ENCODE data around the gene MIB2. TPM values are rescaled to one million over a fixed set of nuclear protein-coding genes. Genes with fewer than 3 reads are reported as not detected.
A peak's percentile ranks its signal among the peaks of the same experiment; 100 is the strongest.
"Not testable (repeated sequence)": the region's sequence is repeated elsewhere in the genome, so short reads cannot be mapped to it uniquely, and the experiment has no call there.

Gene MIB2
- total RNA-seq, 1 experiment from 2014 or later, result 22.7 TPM

DNA sequence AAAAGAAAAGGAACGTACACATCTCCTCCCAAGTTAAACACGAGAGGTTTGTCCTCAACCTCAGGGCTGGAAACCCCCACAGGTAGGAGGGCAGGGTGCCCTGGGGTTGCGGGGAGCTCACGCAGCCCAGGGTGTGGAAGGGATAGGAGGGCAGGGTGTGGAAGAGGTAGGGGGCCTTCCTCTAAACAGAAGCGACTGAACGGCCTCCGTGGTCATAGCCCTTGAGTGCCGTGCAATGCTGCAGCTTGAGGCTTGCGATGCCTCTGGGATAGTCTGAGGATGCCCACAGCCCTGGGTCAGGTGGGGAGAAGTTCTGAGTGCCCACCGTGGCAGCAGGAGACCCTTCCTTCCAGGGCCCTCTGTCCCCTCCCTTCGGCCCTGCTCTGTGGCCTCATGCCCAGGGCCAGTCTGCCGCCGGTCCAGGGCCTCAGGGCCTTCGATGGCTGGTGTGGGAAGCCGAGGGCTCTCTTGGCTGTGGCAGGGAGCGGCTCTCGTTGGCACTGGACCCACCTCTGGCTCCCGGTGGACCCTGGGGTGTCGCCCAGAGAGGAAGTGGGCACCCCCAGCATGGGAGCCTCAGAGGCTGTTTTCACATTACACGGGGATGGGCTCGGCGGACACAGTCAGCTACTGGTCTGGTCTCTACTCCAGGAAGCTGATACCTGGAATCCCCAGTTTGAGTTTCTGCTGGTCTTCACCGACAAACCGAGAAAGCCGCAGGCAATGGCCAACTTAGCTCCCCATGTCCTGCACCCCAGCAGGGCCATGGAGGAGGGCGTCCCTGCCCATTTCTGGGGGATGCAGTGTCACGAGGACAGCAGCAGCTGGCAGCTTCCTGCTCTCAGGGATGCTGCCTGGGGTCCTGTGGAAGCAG lies 49.9 kb downstream of the MIB2 start:
- no peak for DNase-seq (ENCODE audit: low read depth, low spot score)
- in situ Hi-C loops (cut with HindIII; ENCODE audit: low pct_unique_long_range_greater_than_20kb, low sequenced_read_pairs), result no loop called here

DNA sequence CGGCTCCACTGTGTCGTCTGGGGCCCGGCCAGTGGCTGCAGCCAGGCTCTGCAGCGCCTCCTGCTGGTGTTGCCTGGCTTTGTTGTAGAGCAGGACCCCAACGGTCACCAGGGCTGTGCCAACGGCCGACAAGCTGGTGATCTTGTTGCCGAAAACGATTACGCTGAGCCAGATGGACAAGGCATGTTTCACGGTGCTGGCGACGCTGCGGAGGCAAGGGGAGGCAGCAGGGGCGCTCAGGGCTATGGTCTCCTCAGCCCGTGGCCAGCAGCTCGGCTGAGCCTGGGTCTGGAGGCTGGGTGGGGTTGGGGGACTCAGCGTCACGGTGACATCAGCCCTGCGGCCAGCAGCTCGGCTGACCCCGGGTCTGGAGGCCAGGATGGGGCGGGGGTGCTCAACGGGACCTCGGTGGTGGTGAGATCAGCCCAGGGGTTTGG lies 50.5 kb downstream of the MIB2 start:
- peak; percentile 20 for DNase-seq (ENCODE audit: low read depth, low spot score)
- in situ Hi-C loops (cut with HindIII; ENCODE audit: low pct_unique_long_range_greater_than_20kb, low sequenced_read_pairs), result no loop called here

DNA sequence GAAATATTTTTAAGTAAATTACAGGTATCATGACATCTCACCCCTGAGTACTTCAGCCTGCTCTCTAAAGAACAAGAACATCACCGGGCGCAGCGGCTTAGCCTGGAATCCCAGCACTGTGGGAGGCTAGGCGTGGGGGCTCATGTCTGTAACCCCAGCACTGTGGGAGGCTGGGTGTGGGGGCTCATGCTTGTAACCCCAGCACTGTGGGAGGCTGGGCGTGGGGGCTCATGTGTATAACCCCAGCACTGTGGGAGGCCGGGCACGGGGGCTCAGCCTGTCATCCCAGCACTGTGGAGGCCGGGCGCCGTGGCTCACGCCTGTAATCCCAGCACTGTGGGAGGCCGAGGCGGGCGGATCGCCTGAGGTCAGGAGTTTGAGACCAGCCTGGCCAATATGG lies 51.2 kb downstream of the MIB2 start:
- DNase-seq (ENCODE audit: low read depth, low spot score), result no peak

DNA sequence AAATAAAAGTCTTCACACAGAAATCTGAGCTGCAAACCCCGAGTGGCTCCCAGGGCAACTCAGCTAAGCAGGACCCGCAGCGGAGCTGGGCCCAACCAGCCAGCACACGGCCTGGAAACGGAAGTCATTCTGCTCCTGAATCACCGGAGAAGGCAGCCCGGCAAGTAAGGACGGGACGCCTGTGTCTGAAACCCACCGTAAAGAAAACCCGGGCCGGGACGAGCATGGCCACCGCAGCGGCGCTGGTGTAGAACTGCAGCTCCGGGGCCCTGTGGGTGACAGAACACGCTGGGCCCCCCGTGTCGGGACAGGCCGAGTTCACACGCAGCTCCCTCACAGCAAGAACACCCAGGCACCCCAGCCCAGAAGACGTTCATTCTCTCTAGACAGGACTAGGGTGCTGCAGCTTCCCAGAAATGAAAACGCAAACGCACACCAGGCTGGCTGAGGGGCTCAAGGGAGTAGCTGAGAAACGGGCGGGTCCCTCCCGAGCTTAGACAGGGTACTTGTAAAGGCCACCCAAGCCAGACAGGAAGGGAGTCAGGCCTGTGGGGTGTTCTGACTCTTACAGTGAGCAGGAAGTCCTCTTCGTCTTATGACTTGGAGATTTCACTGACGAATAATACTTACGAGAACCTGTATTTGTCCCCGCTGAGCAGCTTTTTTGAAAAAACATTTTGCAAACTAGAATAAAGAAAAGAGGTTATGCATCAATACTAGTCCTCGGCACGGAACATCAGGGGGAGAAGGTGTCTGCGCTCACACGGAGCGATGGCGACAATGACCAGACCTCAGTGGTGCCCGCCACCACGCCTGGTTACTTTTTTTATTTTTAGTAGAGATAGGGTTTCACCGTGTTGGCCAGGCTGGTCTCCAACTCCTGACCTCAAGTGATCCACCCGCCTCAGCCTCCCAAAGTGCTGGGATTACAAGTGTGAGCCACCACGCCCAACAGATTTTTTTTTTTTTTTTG lies 54.5 kb downstream of the MIB2 start:
- in situ Hi-C loops (cut with HindIII; ENCODE audit: low pct_unique_long_range_greater_than_20kb, low sequenced_read_pairs), result no loop called here
- DNase-seq (ENCODE audit: low read depth, low spot score), result no peak

More for the DNA sequence above, 51.2 kb downstream of the MIB2 start:
- in situ Hi-C loops (cut with HindIII; ENCODE audit: low pct_unique_long_range_greater_than_20kb, low sequenced_read_pairs), result no loop called here

DNA sequence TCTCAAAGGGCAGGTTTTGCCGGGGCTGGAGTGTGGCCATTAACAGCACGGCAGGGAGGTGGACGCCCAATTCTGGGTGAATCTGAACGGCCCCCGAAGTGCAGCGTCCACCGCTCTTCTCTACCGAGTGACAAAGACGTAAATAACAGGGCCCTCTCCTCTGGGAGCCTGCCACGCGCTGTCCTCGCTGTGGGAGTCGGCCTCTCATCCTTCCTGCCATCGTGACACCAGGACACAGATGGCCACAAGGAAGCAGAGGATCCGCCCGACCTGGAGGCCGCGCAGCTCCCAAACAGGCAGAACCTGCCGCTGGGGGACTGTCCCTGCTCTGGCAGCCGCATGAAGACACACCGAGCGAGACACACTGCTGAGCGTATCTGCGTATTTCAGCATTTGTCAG lies 55.6 kb downstream of the MIB2 start:
- no peak for DNase-seq (ENCODE audit: low read depth, low spot score)
- in situ Hi-C loops (cut with HindIII; ENCODE audit: low pct_unique_long_range_greater_than_20kb, low sequenced_read_pairs), result no loop called here

DNA sequence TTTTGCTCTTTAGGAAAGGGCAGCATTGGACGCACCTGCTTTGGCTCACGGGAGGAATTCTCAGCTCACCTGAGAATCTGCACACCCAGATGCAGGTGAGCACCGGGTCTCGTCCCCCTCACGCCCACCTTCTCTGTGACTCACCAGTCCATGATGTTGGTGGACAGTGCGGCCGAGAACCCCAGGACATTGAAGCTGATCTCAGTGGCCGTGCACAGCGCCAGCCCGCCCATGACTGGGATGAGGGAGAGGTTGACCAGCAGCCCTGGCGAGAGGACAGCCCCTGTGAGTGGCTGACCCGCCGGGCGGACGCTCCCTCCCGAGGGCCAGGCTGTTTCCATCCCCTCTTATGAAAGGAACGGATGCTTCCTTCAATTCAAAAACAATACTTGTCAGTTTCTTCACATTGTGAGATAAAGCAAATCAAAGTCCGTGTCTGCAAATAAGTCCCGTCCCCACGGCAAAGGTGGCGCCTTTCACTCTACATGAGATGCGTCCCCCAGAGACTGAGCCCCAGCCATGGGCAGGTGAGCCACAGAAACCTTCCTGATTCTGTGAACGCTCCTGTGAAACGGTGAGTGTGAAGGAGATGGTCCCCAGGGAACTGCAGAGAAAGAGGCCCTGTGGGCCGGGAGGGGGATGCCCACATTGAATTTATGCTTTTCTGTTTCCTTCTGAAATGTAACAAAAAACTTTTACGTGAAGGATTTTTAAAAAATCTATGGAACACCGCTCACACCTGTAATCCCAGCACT lies 56.2 kb downstream of the MIB2 start:
- in situ Hi-C loops (cut with HindIII; ENCODE audit: low pct_unique_long_range_greater_than_20kb, low sequenced_read_pairs), result no loop called here

DNA sequence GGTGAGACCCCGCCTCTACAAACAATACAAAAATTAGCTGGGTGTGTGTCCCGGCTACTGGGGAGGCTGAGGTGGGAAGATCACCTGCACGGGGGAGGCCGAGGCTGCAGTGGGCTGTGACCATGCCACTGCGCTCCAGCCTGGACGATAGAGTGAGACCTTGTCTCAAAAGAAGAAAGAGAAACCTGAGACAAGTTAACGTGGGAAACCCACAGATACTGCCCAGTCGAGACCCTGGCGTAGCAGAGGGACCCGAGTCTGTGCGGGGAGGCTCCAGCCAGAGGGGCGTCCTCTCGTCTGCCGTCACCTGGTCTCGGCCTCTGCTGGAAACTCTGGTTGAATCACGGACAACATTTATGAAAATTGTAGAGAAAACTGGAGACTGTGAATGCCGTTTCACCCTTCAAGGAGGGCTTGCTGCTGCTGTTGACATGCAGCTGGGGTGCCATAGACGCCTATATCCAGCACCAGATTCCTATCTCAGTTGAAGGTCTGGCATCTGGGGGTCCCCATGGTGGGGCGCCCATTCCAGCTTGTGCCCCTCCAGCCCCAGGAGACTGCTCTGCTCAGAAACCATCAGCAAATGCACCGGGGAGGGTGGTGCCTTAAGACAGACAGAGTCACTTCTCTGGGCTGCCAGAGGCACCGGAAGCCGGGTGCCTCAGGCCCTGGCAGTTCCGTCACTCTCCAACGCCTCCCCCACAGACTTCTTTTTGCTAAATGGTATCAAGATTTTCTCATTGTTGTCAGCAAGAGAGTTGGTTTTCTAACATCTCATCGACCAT lies 57.1 kb downstream of the MIB2 start:
- in situ Hi-C loops (cut with HindIII; ENCODE audit: low pct_unique_long_range_greater_than_20kb, low sequenced_read_pairs), result no loop called here
- DNase-seq (ENCODE audit: low read depth, low spot score), result no peak

More for the DNA sequence above, 56.2 kb downstream of the MIB2 start:
- no peak for DNase-seq (ENCODE audit: low read depth, low spot score)

DNA sequence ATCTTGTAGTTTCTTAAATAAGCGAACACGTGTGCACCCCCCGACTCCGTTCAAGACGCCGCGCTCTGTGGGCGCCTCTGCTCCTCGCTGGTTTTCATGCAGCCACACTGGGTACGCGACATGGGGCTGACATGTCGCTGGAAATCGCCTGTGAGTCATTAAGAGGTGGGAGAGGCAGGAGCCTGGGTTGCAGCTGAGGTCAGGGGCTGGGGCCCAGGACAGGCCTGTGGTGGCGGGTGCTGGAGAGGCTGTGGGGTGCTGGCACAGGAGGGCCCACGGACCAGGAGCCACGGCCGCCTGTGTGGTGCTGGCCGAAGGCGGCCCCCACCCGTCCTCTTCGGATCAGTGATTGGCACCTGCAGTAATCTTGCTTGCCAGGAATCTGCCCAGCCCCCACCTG lies 59.5 kb downstream of the MIB2 start:
- in situ Hi-C loops (cut with HindIII; ENCODE audit: low pct_unique_long_range_greater_than_20kb, low sequenced_read_pairs); DNase-seq (ENCODE audit: low read depth, low spot score): not testable (repeated sequence)

DNA sequence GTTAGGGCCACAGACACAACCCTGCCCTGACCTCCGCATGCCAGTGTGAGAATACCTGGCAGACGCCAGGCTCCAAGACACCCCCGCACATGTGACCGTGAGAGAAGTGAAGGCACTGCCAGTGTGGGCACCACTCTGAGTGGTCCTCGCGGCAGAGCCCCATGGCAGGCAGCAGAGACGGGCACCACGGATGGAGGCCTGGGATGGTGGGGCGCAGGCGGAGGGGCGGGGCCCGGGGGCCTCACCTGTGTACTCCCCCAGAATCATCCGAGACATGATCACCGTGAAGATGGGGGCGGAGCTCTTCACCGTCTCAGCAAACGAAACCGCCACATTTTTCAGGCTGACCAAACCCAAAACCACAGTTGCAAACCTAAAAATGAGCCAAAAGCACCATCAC lies 59.9 kb downstream of the MIB2 start:
- DNase-seq (ENCODE audit: low read depth, low spot score); in situ Hi-C loops (cut with HindIII; ENCODE audit: low pct_unique_long_range_greater_than_20kb, low sequenced_read_pairs): not testable (repeated sequence)

DNA sequence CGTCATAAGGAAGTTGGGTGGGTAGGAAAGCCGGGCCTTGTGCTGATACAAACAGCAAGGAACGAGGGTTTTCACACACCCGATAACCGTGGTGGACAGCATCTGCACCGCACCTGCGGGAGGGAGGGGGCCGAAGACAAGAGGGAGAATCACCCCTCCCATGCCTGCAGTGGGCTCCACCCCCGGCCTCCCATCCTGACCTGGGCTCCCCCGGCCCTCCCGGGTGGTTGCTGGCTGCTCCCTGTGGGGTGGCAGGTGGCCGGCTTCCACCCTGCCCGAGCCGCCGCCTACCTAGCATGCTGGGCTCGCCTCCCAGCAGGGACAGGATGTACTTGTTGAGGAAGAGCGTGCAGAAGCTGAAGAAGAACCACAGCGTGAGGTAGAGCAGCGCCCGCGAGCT lies 60.8 kb downstream of the MIB2 start:
- in situ Hi-C loops (cut with HindIII; ENCODE audit: low pct_unique_long_range_greater_than_20kb, low sequenced_read_pairs), result not testable (repeated sequence)

DNA sequence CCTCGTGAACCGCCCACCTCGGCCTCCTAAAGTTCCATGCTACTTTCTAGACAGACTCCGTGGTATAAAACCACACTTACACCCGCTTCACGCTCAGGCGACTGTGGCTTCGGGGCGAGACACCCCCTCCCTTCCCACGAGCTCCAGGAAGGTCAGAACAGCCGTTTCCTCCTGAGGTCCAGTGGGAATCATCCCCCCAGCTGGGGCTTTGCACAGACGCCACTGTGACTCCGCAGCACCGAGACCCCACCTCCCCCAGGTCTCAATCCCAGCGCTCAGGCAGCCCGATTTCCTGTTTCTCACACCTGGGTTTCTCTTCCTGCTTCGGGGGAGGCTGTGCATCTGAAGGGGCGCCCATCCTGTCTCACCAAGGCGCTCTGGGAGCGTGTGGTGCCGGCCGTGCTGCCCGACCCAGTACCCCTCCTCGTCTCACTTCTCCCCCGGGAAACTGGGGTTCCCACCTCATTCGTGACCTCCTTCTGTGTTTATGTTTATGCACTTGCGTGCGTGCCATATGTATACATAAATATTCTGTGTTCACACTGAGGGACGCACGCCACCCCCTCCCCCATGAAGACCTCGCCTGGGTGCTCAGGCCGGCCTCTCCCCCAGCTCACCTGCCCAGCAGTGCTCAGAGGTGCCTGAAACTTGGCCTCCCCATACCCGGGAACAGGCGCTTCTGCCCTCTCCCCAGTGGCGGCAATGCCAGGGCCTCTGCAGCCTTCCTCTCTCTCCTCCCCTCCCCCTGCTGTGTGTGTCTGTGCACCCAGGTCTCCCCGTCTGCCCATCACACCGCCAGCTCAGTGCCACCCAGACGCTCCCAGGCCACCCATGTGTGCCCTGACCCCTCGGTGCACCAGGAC lies 62.6 kb downstream of the MIB2 start:
- DNase-seq (ENCODE audit: low read depth, low spot score), result no peak
- in situ Hi-C loops (cut with HindIII; ENCODE audit: low pct_unique_long_range_greater_than_20kb, low sequenced_read_pairs), result no loop called here

More for the DNA sequence above, 60.8 kb downstream of the MIB2 start:
- DNase-seq (ENCODE audit: low read depth, low spot score), result not testable (repeated sequence)

DNA sequence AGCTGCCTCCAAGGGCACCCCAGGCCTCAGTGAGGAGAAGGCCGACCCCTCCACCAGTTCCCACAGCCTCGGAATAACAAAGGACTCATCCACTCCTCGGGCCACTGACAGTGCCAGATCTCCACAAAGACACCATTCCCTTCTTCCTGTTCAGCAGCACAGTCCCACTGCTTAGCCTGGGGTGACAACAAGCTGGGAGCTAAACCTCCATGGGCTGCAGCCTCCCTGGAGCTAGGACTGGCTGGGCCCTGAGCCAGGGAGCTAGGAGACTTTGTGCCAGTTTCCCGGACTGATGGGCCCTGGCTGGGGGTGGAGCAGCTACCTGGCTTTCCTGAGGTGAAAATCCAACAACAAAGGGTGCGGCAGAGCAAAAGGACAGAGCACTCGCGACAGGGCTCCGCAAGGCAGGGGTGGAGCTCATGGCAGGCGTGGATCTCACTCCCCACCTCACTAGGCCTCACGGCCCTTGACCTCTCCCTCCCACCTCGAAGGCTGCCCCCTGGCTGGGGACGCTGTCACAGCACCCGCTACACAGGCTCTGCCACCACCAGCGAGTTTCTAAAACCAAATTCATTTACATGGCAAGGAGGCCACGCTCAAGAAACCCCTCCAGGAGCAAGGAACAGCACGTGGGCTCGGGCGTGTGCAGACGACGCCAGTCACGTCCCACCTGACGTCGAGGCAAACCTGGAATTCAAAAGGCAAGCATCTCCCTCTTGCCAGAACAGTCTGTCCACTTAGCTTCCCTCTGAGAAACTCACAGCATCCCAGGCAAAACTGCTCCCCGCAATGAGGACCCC lies 63.5 kb downstream of the MIB2 start:
- no peak for DNase-seq (ENCODE audit: low read depth, low spot score)
- in situ Hi-C loops (cut with HindIII; ENCODE audit: low pct_unique_long_range_greater_than_20kb, low sequenced_read_pairs), result no loop called here

Data from SK-MEL-5 (cell line).